HG03025 (cell line): Measurements from ENCODE around the gene CLMN.
"Not testable (repeated sequence)": the region's sequence is repeated elsewhere in the genome, so short reads cannot be mapped to it uniquely, and the experiment has no call there.

Experiments
- ATAC-seq: cut with Tn5 transposase; IDR thresholded peaks from one replicate; pipeline ENCODE4 v1.9.1; 2021; ENCODE audit warnings: mild to moderate bottlenecking, moderate library complexity; ENCODE audit not compliant: unreplicated experiment, low FRiP score

The CLMN gene

DNA sequence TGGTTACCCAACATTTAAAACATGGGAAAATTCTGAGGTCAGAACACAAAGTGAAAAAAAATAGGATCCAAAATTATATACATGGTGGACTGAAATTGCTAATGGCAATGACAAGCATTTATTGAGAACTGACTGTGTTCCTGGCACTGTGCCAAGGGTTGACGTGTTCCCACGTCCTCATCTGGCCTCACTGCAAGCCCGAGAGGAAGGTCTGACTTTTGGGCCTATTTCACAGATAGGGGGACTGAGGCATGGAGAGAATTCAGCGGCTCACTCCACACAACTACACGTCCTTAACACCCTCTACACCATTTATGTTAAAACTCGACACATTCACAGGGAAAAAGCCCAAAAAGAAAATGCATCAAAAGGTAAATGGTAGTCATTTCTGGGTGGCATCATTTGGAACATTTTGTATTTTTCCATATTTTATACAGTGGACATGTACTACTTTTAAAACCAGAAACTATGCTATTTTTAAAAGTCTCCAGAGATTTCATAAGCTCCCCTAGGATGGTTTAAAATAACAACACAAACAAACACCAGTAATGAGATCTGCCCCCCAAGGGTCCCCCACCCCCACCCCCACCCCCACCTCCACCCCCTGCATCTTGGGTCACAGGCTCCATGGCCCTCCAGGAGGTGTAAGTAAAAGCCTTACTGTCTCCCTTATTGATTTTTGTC lies 27.7 kb downstream of the CLMN start:
- ATAC-seq, result no peak

DNA sequence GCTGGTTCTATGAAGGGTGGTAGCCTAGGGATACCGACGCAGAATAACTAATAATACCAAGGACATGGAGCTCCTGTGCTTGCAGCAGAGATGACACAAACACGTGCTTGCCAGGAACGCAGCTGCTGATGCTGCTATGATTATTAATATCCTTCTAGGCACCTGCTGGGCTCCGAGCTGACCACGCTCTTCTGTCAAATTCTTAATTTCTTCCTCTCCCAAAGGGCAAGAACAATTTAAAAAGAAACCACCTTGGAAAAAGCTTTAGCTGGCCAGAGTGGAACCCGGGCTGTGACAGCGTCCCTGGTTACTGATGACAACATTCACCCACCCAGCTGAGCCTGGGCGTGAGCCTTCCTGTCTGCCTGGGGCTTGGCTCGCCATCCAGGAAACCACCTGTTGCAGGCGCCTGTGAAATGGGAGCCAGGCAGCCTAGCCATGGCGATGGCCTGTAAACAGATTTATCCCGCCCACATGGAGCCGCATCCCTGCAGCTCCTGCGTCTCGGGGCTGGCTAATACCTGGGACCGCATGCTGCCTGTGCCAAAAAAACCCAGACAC lies 28.8 kb downstream of the CLMN start:
- ATAC-seq, result no peak

DNA sequence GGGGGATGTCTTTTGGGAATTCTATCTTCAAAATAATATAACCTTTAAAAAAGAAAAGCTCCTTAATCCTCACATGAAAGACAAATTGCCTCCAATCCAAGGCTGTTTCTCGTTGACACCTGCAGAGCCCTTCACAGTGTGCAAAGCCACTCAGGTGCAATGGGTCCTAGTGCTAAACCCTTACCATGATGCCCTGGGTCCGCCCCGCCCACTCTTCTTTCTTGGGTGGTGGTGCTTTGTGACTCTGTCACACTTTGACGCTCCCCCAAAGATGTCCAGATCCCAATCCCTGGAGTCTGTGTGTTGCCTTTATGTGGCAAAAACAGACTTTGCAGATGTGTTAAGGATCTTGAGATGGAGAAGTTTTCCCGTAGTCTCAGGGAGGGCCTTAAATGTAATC lies 29.7 kb downstream of the CLMN start:
- ATAC-seq, result no peak

DNA sequence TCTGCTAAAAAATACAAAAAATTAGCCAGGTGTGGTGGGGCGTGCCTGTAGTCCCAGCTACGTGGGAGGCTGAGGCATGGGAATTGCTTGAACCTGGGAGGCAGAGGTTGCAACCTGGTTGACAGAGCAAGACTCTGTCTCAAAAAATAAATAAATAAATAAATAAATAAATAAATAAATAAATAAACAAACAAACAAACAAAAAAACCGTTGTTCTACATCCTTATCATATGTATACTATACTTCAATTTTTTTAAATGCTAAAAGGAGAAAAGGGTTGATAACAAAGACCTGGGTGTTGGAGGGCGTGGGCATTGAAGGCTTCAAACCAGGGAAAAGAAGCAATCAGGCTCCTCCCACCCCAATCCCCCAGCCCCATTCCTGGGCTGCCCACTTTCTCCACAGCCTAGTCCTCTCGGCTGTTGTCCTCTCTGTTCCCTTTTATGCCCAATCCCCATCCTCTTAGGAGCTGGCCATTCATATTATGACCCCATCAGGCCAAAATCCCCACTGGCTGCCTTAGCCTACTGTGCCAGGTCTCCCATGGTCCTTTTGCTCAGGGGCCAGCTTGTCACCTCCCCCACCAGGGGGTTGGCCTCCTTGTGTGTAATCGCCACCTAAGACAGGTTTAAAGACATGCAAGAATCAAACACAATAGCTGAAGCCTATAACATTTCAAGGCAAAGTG lies 30.2 kb downstream of the CLMN start:
- no peak for ATAC-seq

DNA sequence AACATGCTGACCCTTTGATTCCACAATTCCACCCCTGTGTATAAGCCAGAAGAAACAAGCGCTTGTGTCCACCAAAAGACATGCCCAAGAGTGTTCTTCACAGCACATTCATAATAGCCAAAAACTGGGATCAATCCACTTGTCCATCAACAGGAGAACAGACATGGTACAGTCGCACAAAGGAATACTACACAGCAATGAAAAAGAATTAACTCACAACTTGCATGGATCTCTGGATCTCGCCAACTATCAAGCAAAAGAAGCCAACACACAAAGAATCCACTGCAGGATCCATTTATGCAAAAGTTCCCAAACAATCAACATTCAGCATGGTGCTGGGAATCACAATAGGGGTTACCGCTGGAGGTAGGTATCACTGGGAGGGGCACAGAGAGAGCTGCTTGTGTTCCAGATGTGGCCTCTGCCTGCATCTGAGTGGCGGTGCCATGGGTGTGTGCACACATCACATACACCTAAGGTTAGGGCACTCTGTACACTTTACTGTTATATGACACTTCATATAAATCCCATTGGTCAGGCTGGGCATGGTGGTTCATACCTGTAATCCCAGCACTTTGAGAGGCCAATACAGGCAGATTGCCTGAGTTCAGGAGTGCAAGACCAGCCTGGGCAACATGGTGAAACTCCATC lies 30.9 kb downstream of the CLMN start:
- no peak for ATAC-seq

DNA sequence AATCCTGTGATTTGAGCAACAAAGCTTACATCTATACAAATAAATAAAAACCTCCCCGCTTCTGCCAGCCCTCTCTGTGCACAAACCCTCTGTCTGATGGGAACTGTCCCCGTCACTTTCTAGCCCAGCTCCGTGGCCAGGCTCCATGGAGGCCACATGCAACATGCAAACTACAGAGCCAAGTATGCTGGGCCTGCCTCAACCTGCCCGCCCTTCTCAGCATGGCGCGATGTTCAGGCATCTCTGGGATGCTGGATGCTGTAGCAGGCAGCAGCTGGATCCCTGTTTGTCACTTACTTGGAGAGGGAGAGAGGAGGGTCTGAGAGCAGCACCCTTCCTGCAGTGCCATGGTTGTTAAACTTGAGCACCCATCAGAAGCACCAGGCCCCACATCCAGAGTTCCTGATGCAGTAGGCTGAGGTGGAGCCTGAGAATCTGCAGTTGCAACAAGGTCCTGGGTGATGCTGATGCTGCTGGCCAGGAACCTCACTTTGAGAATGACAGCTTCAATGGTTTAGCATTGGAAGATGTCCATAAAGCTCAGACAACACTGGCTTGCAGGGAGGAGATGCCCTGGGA lies 32.4 kb downstream of the CLMN start:
- no peak for ATAC-seq

DNA sequence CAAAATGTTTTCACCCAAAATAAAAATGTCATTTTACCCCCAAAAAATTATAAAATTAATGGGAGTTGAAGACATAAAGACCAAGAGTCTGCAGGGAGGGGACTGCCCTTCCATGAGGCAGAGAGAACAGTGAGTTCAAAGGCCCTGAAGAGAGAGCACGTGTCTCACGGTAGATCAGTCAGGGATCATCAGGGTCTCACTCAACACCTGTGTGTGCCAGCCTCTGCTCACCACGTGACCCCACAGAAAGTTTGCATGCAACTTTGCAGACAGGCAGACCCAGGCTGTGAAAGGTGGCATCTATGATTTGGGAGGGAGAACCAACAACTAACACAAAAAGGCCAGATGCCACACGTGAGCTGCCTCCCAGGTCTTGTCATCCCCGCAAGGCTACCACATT lies 33.1 kb downstream of the CLMN start:
- ATAC-seq, result no peak

DNA sequence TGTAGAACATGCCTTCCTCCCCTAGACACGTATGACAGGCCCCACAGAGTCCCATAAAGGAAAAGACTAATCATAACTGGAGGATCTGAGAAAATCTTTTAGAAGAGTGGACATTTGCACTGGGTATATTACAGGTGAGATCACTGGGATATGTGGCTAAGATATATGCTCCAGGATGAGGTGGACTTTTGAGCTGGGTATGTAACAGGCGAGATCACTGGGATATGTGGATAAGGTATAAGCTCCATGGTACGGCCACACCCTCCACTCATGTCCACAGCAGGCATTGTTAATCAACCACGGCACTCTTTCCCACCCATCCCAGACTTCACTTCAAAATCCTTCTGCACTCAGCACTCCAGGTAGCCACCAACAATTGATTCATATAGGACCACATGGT lies 34.1 kb downstream of the CLMN start:
- ATAC-seq, result no peak

DNA sequence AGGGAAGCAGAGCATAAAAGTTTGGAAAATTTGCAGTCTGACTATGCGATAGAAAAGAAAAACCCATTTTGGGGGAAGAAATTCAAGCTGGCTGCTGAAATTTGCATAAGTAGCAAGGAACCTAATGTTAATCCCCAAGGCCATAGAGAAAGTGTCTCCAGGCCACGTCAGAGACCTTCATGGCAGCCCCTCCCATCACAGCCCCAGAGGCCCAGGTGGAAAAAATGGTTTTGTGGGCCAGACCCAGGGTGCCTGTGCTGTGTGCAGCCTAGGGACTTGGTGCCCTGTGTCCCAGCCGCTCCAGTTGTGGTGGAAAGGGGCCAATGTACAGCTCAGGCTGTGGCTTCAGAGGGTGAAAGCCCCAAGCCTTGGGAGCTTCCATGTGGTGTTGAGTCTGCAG lies 35.9 kb downstream of the CLMN start:
- not testable (repeated sequence) for ATAC-seq

DNA sequence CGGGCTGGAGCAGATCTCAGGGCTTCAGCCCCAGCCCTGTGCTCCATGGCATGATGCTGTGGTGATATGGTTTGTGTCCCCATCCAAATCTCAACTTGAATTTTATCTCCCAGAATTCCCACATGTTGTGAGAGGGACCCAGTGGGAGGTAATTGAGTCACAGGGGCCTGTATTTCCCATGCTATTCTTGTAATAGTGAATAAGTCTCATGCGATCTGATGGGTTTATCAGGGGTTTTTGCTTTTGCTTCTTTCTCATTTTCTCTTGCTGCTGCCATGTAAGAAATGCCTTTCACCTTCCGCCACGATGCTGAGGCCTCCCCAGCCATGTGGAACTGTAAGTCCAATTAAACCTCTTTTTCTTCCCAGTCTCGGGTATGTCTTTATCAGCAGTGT lies 36.7 kb downstream of the CLMN start:
- not testable (repeated sequence) for ATAC-seq

DNA sequence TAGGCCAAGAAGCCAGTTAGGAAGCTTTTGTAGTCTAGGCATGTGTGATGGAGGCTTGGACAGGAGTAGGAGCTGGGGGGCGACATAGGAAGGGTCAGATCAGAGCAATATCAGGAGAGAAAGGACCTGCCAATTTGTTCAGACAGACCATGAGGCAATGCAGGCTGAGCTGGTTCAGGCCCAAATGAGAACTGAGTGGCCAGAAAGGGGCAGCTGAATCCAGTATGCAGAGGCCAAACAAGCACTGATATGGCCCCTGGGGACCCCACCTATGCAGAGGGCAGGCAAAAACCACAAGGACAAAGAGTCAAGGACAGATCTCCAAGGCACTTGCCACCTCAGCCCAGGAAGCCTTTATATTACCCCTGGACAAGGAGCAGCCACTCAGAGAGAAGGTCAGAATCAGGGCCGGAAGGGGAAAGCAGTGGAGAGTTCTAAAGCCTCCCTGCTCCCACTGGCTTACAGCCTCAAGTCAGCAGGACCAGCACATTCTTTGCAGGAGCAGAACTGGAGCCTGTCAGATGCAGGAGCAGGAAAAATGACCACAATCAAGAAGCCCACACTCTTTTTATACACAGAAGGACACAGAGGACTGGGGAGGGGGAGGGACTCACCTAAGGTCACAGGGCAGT lies 37.2 kb downstream of the CLMN start:
- no peak for ATAC-seq

DNA sequence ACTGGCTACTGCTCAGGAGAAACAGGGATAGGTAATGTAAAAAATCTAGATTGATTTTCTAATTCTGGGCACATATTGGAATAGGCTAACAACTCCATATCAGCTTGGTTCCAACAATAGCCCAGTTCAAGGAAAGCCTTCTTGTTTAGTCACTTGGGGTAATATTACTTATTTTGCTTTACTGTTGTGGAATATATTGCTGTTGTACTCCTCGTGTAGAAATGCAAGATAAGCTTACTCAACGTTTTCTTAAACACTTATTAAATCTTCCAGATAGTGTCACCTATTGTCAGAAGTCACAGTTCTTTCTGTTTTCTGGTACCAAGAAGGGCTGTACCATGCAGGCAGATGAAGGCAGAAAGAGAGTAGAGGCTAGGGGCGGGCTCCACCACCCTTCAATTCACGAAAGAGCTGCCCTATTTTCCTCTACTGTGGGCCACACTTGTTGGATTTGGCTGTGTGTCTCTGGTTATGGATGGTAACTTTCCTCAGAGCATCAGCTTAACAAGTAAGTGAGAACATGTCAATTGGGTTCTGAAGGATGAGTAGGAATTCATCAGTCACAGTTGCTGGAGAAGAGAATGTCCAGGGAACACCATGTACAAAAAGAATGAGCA lies 38.0 kb downstream of the CLMN start:
- ATAC-seq, result no peak

DNA sequence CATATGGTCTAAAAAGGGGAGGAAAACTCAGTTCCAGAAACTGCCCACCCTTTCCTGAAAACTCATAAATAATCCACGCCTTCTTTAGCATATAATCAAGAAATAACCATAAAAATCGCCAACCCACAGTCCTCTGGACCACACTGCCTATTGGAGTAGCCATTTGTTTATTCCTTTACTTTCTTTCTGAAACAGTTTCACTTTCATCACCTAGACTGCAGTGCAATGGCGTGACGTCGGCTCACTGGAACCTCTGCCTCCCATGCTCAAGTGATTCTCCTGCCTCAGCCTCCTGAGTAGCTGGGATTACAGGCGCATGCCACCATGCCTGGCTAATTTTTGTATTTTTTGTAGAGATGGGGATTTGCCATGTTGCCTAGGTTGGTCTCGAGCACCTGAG lies 44.2 kb downstream of the CLMN start:
- no peak for ATAC-seq

DNA sequence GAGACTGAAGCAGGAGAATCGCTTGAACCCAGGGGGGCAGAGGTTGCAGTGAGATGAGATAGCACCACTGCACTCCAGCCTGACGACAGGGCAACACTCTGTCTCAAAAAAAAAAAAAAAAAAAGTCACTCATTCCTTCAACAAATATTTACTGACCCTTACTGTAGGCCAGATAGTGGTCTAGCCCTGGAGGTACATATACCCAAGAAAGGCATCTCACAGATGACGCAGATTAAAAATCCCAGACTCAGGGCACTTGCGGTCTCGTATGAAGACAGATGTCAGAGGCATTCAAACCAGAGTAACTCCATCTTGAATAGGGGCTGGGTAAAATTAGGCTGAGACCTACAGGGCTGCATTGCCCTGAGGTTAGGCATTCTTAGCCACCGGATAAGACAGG lies 44.8 kb downstream of the CLMN start:
- ATAC-seq, result no peak

DNA sequence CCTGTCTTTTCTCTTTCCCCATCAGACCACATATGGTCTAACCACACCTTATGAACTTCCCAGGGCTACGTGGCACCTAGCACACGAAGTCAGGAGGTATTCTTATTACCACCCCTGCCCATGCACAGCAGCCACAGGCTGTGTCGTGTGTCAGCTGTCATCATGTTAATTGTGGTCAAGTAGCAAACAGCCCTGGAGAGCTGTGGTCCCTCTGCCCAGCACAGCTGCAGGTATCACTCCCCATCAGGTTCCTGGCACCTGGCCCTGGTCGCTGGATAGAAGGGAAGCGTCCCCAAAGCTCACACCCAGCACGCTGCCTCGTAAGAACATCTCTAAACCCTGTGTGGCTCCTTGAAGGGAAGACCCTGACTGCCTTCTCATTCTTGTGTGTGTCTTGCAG lies 45.4 kb downstream of the CLMN start:
- ATAC-seq, result no peak

DNA sequence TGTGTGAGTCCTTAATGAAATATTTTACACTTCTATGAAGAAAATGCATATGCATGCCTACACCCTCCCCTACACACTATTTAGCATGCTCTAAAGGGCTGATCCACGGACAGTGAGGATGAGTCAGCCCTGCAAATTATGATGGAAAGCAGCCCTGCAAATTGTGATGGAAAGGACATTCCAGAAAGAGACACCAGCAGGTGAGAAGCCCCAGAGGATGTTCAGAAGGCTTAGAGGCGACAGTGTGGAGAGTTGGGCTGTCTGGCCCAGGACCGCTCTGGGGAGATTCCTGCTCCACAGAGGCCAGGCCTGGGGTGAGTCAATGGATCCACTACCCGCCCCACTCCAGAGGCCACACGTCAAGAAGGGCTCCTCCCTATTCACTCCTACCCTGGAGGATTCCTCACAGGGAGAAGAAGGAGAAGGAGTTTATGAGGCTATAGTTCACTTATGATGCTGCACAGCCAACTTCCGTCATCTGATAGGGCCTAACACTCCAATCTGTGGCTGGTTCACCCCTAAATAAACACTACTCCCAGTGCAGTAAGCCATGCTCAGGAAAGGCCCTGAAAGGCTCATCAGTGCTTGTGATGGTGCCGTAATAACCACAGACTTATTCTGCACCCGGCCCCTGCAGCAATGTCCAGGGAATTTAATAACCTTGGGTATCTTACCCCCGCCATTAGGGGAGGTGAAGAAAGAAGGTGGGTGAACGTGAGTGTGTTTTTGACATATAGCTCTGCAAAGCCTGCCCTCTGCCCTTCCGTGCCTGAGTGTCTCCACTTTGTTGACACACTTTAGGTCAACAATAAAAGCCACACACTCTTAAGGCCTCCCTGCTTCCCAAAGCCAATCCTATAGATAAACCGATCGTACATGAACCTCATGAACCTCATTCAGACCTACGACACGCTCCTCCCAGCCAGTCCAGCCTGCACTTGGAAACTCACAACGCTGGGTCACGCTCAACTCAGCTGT lies 46.4 kb downstream of the CLMN start:
- no peak for ATAC-seq

DNA sequence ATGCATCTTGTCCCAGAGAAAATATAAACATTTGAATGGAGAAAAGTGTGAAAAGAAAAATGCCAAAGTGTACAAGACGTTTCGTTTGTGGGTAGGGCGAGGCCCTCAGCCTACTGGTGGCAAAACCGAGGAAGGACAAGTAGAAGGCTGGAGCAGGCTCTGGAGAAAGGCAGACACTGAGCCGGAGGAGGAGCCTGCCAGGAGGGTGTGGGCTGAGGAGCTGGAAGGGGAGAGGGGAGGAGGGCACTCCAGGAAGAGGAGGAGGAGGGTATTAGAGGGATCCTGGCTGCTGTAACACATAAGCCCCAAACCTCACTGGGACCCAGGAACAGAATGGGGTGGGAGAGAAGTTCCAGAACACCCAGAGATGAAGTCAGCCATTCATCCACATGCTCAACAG lies 47.7 kb downstream of the CLMN start:
- ATAC-seq, result no peak

DNA sequence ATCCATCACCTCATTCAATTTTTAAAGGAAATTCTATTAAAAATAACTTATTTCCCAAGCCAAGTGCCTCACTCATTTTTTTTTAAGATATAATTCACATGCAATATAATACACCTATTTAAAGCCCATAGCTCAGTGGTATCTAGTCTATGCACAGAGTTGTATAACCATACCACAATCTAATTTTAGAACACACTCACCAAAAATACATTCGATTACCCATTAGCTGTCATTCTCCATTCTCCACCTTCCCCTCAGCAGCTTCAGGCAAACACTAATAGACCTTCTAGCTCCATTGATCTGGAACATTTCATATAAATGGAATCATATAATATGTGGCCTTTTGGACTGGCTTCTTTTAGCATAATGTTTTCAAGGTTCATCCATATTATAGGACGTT lies 49.5 kb downstream of the CLMN start:
- ATAC-seq, result no peak

DNA sequence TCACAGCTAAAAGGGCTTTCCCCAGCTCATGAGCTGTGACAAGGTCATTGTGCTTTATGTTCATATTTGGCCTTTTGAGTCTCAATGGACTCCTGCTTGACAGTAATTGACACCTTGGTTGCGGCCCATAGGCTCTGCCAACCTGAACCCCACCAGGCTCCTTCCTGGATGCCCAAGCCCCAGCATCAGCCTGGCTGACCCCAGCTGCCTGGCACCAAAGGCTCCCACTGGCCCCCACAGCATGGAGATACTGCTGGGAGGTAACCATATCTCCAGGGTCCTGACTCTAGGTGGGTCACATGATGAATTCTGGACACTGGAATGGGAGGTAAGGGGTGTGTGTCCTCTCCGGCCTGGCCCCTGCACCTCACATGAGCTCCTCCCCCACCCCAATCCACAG lies 50.2 kb downstream of the CLMN start:
- ATAC-seq, result no peak
